A549 (cell line): ENCODE measurements around the gene TLNRD1. TPM values are rescaled to one million over a fixed set of nuclear protein-coding genes. Genes with fewer than 3 reads are reported as not detected.

Experiments used
- ATAC-seq, 2 experiments: fragments of 200-7000 bp in 1 of 2; fragments of >200 bp in 1 of 2; cut with Nextera tagmentation in 1 of 2; cut with Tn5 transposase in 1 of 2; 3 replicates each; pipeline versions ENCODE4 v1.8.0 to v1.9.1; 2018 to 2020; ENCODE audit warnings: mild to moderate bottlenecking in 1 of 2, moderate library complexity in 1 of 2
- CTCF ChIA-PET: fragments of 300-600 bp; sonication (Branson Sonifier 250); formaldehyde crosslinking; extraction: SDS; loops from one replicate; lab custom pipeline; 2021; ENCODE audit warnings: antibody characterized with exemption, inconsistent platforms; lab: Yijun Ruan, JAX
- POLR2A ChIA-PET: fragments of 350-600 bp; formaldehyde crosslinking; extraction: SDS; loops from one replicate; lab custom pipeline; 2021; ENCODE audit warnings: antibody characterized with exemption, inconsistent platforms; lab: Yijun Ruan, JAX
- DNase-seq, 2 experiments: peaks; one replicate each; pipeline versions ENCODE4 v3.0.0 to v3.0.0-alpha.2; 2011 to 2016; ENCODE audit warnings: low read depth in 1 of 2, low spot score in 1 of 2
- FAIRE-seq: peaks from 2 replicates; lab custom pipeline; 2011; peaks lifted over from hg19 to GRCh38; lab: Jason Lieb, UNC
- H3K27ac ChIP-seq, 2 experiments: fragments of >200 bp; sonication (Bioruptor Twin); formaldehyde crosslinking; 3 replicates each; pipeline ENCODE4 v1.5.1; 2016 to 2017
- H3K4me1 ChIP-seq: fragments of >200 bp; sonication (Bioruptor Twin); formaldehyde crosslinking; 3 replicates; pipeline ENCODE4 v1.6.1; 2016
- H3K4me2 ChIP-seq: fragments of >200 bp; sonication (Bioruptor Twin); formaldehyde crosslinking; 3 replicates; pipeline ENCODE4 v1.6.1; 2016
- H3K4me3 ChIP-seq: fragments of >200 bp; sonication (Bioruptor Twin); formaldehyde crosslinking; 3 replicates; pipeline ENCODE4 v1.5.1; 2016
- H3K9me3 ChIP-seq: fragments of >200 bp; sonication (Bioruptor Twin); formaldehyde crosslinking; 3 replicates; pipeline ENCODE4 v1.6.1; 2016
- EHMT2 ChIP-seq: fragments of 200-600 bp; sonication (generic); IDR thresholded peaks from 2 replicates; pipeline ENCODE4 v1.6.1; 2016; ENCODE audit warnings: antibody characterized with exemption, low read depth, mild to moderate bottlenecking, moderate library complexity
- EP300 ChIP-seq, 2 experiments: fragments of >200 bp; sonication (Bioruptor Twin); formaldehyde crosslinking; IDR thresholded peaks; 2 replicates in 1 of 2; 3 replicates in 1 of 2; pipeline ENCODE4 v1.6.1; 2016 to 2017
- FOSB ChIP-seq: fragments of 250-450 bp; sonication (Bioruptor Pico); IDR thresholded peaks from 2 replicates; pipeline ENCODE4 v1.5.0; 2020; ENCODE audit warnings: mild to moderate bottlenecking, moderate library complexity
- FOSL2 ChIP-seq, 2 experiments: fragments of 450-650 bp in 1 of 2; fragments of >200 bp in 1 of 2; sonication (Bioruptor Twin) in 1 of 2; formaldehyde crosslinking; IDR thresholded peaks; 2 replicates each; pipeline versions ENCODE4 v1.5.0 to v1.6.1; 2016 to 2020; ENCODE audit warnings: mild to moderate bottlenecking in 1 of 2, moderate library complexity in 1 of 2
- FOXS1 ChIP-seq: fragments of 250-450 bp; sonication (Bioruptor Pico); IDR thresholded peaks from 2 replicates; pipeline ENCODE4 v1.5.0; 2020; ENCODE audit warnings: mild to moderate bottlenecking, moderate library complexity
- GATA3 ChIP-seq: IDR thresholded peaks from 2 replicates; pipeline ENCODE4 v1.6.1; 2012; ENCODE audit warnings: borderline replicate concordance
- HOXB5 ChIP-seq: fragments of 250-450 bp; sonication (Bioruptor Pico); IDR thresholded peaks from 2 replicates; pipeline ENCODE4 v1.5.0; 2020; ENCODE audit warnings: mild to moderate bottlenecking, moderate library complexity
- NPAS2 ChIP-seq: fragments of 250-450 bp; sonication (Bioruptor Pico); IDR thresholded peaks from 2 replicates; pipeline ENCODE4 v1.8.0; 2022; ENCODE audit warnings: mild to moderate bottlenecking, moderate library complexity, borderline replicate concordance
- PHF8 ChIP-seq: fragments of 200-600 bp; sonication (generic); IDR thresholded peaks from 2 replicates; pipeline ENCODE4 v1.6.1; 2016; ENCODE audit warnings: low read depth, mild to moderate bottlenecking, antibody characterized with exemption, moderate library complexity, borderline replicate concordance
- POLR2A ChIP-seq: IDR thresholded peaks from 2 replicates; pipeline ENCODE4 v1.6.1; 2012; ENCODE audit warnings: mild to moderate bottlenecking, low read length
- RAD21 ChIP-seq, 2 experiments: fragments of >200 bp in 1 of 2; sonication (Bioruptor Twin) in 1 of 2; formaldehyde crosslinking in 1 of 2; IDR thresholded peaks in 1 of 2; conservative IDR thresholded peaks in 1 of 2; 2 replicates in 1 of 2; 3 replicates in 1 of 2; pipeline ENCODE4 v1.6.1; 2012 to 2018; ENCODE audit warnings: inconsistent platforms in 1 of 2
- RCOR1 ChIP-seq: fragments of 150-350 bp; IDR thresholded peaks from 2 replicates; pipeline ENCODE4 v1.6.1; 2014; ENCODE audit warnings: antibody characterized with exemption, low read length, low read depth
- SREBF2 ChIP-seq: fragments of 450-650 bp; IDR thresholded peaks from 2 replicates; pipeline ENCODE4 v1.6.1; 2014; ENCODE audit warnings: mild to moderate bottlenecking, moderate library complexity
- ZFP36 ChIP-seq: fragments of 450-650 bp; IDR thresholded peaks from 2 replicates; pipeline ENCODE4 v1.6.1; 2014; ENCODE audit warnings: borderline replicate concordance; ENCODE audit not compliant: partially characterized antibody
- WGBS: methylation state at CpG from one replicate; pipeline ENCODE4 v1.1.6; 2017; ENCODE audit errors: missing lambda C conversion rate; 5-methylcytosine and 5-hydroxymethylcytosine counted together
- polyA plus RNA-seq, 4 experiments: library from polyadenylated mRNA; depleted of rRNA in 3 of 4; stranded (reverse); fragments of >200 nt; fragmentation: RNase III in 1 of 4; extraction: RNeasy Plus Mini Kit Qiagen cat#74134 plus additional on column Dnase treatment in 1 of 4; gene quantifications; 2 replicates in 3 of 4; 3 replicates in 1 of 4; pipeline ENCODE4 v1.2.3, GENCODE V29; 2011 to 2017
- TF ChIP-seq, protein P1 (sequence below): IDR thresholded peaks from 2 replicates; pipeline ENCODE4 v1.6.1; 2012
- TF ChIP-seq, protein P2 (sequence below): fragments of 250-450 bp; sonication (Bioruptor Pico); IDR thresholded peaks from 2 replicates; pipeline ENCODE4 v1.5.0; 2020; ENCODE audit warnings: low read depth, mild to moderate bottlenecking, moderate library complexity
- TF ChIP-seq, protein P3 (sequence below): fragments of >200 bp; sonication (Bioruptor Twin); formaldehyde crosslinking; IDR thresholded peaks from 2 replicates; pipeline ENCODE4 v1.6.1; 2016
- TF ChIP-seq, protein P4 (sequence below): fragments of >200 bp; sonication (Bioruptor Twin); formaldehyde crosslinking; IDR thresholded peaks from 3 replicates; pipeline ENCODE4 v1.6.1; 2016
- TF ChIP-seq, protein P5 (sequence below): IDR thresholded peaks from 2 replicates; pipeline ENCODE4 v1.6.1; 2012; ENCODE audit warnings: low read depth, borderline replicate concordance

Gene TLNRD1
- polyA plus RNA-seq, 2 of the 4 experiments (the other 2 are of a cell fraction) = 6.6 to 7.2 TPM

DNA sequence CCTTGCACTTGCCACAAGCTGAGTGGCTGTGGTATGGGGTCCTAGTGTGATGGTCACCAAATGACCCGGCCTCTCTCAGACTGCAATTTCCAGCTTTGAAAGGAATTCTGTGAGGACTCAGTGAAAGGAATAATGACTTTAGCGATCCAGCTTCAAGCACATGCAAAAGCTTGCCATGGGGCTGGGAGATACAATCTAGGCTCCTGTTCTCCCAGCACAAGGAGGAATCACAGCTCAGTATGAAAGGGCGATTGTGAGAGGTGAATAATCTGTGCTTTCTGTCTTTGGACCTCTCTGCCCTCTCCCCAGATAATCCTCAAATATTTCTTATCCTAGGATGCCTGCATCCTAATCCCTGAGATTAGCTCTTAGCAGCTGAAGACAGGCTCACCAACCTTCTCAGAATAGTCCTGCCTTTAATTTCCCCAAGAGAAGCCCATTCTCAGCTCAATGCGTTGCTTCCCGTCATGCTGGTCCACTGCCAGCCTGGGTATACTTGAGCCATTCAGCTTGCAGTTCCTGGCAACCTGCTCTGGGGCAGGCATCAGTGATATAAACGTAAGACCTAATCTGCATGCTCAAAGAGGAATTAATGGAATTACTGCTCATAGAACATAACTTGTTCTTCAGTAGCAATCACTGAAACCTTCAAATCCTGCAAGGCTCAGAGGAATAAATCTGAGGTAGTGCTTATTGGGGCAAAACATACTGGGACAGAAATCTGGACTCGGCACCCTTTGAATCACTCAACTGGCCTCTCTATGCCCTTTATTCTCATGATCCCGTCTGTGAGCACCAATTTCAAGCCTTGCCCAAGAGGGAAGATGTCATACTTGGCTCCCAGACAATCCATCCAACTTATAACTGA lies 15.1 kb downstream of the TLNRD1 start:
- ATAC-seq = no peak
- no peak overlapping the region for H3K4me2 ChIP-seq
- DNase-seq = no peak
- H3K9me3 ChIP-seq = no peaks in the 10 kb centered on the region
- no peak overlapping the region for H3K4me3 ChIP-seq
- WGBS = 74% methylated on average over 8 of the region's 8 CpGs
- ChIA-PET CTCF (interaction anchor here (1.5 to 2.0 kb wide), 2 partner anchors 19 to 250 kb away, joined by 6 to 7 read pairs; no protein-coding TSS in a partner anchor), POLR2A (no interaction called here)
- TF ChIP-seq EHMT2 (no peak), EP300 (IDR thresholded peaks at IDR 0.05) (no peak), ZFP36 (no peak), HOXB5 (CRISPR knock-in tag) (no peak), FOXS1 (CRISPR knock-in tag) (no peak), RCOR1 (no peak), RAD21 (conservative IDR thresholded peaks at IDR 0.05 in 1 of 2, IDR thresholded peaks at IDR 0.05 in 1 of 2) (no peak), PHF8 (no peak), FOSL2 (IDR thresholded peaks at IDR 0.05) (no peak), FOSL2 (CRISPR knock-in tag; IDR thresholded peaks at IDR 0.05) (no peak), NPAS2 (no peak)
- TF ChIP-seq, protein P1, sequence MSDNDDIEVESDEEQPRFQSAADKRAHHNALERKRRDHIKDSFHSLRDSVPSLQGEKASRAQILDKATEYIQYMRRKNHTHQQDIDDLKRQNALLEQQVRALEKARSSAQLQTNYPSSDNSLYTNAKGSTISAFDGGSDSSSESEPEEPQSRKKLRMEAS = no peak
- TF ChIP-seq, protein P2, sequence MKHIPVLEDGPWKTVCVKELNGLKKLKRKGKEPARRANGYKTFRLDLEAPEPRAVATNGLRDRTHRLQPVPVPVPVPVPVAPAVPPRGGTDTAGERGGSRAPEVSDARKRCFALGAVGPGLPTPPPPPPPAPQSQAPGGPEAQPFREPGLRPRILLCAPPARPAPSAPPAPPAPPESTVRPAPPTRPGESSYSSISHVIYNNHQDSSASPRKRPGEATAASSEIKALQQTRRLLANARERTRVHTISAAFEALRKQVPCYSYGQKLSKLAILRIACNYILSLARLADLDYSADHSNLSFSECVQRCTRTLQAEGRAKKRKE (CRISPR knock-in tag) = no peak
- TF ChIP-seq, protein P3, sequence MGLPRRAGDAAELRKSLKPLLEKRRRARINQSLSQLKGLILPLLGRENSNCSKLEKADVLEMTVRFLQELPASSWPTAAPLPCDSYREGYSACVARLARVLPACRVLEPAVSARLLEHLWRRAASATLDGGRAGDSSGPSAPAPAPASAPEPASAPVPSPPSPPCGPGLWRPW = no peak
- no peaks in the 10 kb centered on the region for H3K4me1 ChIP-seq
- no peak for FAIRE-seq
- no peak overlapping the region for H3K27ac ChIP-seq

DNA sequence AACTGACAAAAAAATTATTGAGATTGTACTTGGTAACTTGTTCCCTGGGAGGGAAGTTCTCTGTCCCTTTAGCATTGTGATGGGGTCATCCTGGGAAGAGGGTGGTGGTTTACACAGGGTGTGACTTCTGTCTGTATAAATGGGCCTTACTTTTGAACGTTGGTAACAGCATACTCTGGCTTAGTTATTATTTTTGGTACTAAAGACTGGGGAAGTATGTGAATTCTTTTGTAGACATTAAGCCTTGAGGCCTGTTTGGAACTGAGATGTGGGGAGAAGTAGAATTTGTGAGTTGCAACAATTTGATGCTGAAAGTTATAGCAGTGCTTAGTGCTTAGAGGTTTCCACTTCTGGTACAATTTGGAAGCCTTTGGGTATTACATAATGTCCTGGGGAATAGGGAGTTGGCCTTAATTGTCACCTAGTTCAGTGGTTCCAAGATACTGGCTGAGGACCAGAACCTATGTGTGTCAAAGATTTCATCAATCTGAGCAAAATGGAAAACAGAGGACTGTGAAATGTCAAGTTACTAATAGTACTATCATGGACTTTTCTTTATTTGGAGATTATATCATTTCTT lies 15.9 kb downstream of the TLNRD1 start:
- no peaks in the 10 kb centered on the region for H3K4me1 ChIP-seq
- TF ChIP-seq EP300 (IDR thresholded peaks at IDR 0.05) (no peak), GATA3 (no peak), POLR2A (no peak), SREBF2 (no peak), FOSB (CRISPR knock-in tag) (no peak), EHMT2 (no peak)
- TF ChIP-seq, protein P4, sequence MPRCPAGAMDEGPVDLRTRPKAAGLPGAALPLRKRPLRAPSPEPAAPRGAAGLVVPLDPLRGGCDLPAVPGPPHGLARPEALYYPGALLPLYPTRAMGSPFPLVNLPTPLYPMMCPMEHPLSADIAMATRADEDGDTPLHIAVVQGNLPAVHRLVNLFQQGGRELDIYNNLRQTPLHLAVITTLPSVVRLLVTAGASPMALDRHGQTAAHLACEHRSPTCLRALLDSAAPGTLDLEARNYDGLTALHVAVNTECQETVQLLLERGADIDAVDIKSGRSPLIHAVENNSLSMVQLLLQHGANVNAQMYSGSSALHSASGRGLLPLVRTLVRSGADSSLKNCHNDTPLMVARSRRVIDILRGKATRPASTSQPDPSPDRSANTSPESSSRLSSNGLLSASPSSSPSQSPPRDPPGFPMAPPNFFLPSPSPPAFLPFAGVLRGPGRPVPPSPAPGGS = no peak
- TF ChIP-seq, protein P5, sequence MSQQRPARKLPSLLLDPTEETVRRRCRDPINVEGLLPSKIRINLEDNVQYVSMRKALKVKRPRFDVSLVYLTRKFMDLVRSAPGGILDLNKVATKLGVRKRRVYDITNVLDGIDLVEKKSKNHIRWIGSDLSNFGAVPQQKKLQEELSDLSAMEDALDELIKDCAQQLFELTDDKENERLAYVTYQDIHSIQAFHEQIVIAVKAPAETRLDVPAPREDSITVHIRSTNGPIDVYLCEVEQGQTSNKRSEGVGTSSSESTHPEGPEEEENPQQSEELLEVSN = no peak
- ATAC-seq (no peak), DNase-seq (no peak), FAIRE-seq (no peak)
- H3K4me2 ChIP-seq = no peak overlapping the region
- H3K27ac ChIP-seq = no peak overlapping the region
- H3K4me3 ChIP-seq = no peak overlapping the region
- 10% methylated on average over 1 of the region's 1 CpG for WGBS
- POLR2A ChIA-PET = interaction anchor here (0.6 kb wide), 1 partner anchor 15 kb away, joined by 3 read pairs; no protein-coding TSS in a partner anchor
- CTCF ChIA-PET = interaction anchor here (0.5 to 0.9 kb wide), 2 partner anchors 251 to 511 kb away, joined by 3 read pairs; no protein-coding TSS in a partner anchor
- H3K9me3 ChIP-seq = no peaks in the 10 kb centered on the region
